GM19193 (cell line): ENCODE data around the gene RNF150.

ENCODE experiments used
- POLR2A ChIP-seq: IDR thresholded peaks from 4 replicates; pipeline ENCODE4 v1.6.1; 2011; ENCODE audit not compliant: insufficient read depth, insufficient read length; ENCODE audit errors: extremely low read depth

RNF150 gene

GRCh38 chr4:141117935-141118334 is 15.3 kb downstream of the RNF150 start:
- TF ChIP-seq POLR2A, result no peak

DNA sequence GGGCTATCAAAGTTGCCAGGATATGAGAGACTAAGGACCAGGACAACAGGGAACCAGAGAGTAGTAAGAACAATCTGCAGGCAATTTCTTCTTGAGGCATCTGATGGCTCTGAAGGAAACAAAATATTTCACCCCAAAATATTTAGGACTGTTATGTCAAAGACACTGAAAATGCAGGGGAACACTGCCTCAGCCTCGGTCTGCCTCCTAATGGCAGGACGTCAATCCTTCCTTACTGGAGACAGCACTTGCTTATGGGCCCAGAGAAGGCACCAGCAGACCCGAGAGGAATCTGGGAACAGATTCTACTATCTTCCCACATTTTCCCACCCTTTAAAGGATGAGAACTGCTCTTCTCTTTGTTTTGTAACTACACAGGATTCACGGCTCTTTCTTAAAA is 23.3 kb downstream of the RNF150 start:
- TF ChIP-seq POLR2A, result no peak

- no peak for TF ChIP-seq POLR2A
Observed at GRCh38 chr4:141107927-141108326, 25.3 kb downstream of the RNF150 start.

GRCh38 chr4:141102367-141102766 is 30.9 kb downstream of the RNF150 start:
- no peak for TF ChIP-seq POLR2A

GRCh38 chr4:141101511-141101910 is 31.8 kb downstream of the RNF150 start:
- TF ChIP-seq POLR2A, result no peak

DNA sequence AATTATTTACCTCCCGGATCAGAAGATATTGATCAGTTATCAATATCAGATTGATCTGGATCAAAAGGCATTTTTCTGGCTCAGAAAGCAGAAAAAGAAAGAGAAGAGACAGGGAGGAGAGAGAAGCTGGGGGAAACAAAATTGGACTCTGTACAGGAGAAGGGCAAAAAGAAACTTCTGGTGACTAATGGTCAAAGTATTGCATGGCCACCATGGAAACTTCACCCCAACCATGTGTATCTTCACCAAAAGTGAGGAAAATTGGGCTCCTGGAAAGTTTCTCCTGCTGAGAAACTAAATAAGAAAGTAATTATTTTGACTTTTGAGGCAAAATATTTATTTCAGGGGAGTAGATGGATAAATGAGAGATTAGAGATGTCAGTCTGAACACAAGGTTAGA is 33.9 kb downstream of the RNF150 start:
- TF ChIP-seq POLR2A, result no peak

- no peak for TF ChIP-seq POLR2A
Observed at GRCh38 chr4:141098163-141098562, 35.1 kb downstream of the RNF150 start.

GRCh38 chr4:141090473-141090872 is 42.8 kb downstream of the RNF150 start:
- TF ChIP-seq POLR2A, result no peak

DNA sequence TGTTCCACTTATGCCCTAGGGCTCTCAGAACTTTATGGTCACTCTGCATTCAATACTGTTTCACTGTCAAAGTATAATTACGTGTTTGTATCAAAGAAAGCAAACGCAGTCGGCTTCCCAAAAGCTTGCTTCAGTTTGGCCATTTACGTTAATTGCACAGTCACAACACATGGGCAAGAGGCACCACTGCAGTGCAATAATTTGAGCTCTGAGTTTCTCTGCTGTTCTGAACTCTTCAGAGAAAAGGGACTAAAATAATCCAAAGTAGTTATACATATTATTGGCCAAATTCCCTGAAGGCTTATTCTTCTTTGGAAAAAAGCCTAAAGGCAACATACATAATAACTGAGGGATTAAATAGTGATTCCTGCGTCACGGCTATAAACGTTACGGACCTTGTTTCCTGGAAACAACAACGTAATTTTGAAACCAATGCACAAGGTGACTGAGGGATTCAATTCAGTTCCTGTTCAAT is 51.3 kb downstream of the RNF150 start:
- no peak for TF ChIP-seq POLR2A

GRCh38 chr4:141080668-141081067 is 52.6 kb downstream of the RNF150 start:
- no peak for TF ChIP-seq POLR2A

DNA sequence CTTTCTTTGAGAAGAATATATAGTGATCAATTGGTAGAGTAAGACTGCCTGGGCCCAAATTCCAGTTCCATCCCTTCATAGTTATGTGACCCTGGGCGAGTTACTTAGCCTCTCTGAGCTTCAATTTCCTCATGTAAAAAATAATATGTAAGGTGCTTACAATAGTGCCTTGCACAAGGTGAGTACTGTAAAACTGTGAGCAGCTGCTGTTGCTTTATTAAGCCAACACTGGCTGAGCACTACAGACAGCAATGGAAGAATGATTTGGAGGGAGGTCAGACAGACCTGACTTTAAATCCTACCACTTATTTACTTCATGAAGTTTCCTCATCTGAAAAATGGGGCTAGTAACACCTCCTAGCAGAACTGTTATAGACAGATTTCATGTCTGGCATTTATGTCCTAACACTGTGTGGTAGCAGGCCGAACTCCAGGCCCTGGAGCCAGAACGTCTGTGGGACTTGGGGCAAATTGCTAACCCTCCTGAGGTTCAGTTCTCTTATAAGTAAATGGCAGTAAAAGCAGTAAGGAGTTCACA is 53.8 kb downstream of the RNF150 start:
- no peak for TF ChIP-seq POLR2A

- TF ChIP-seq POLR2A, result no peak
Observed at GRCh38 chr4:141078871-141079270, 54.4 kb downstream of the RNF150 start.

- TF ChIP-seq POLR2A, result no peak
Observed at GRCh38 chr4:141077611-141078225, 55.6 kb downstream of the RNF150 start.

- no peak for TF ChIP-seq POLR2A
Observed at GRCh38 chr4:141075553-141075952, 57.7 kb downstream of the RNF150 start.

- TF ChIP-seq POLR2A, result no peak
Observed at GRCh38 chr4:141074098-141074878, 59.0 kb downstream of the RNF150 start.

GRCh38 chr4:141066690-141067089 is 66.6 kb downstream of the RNF150 start:
- TF ChIP-seq POLR2A, result no peak

DNA sequence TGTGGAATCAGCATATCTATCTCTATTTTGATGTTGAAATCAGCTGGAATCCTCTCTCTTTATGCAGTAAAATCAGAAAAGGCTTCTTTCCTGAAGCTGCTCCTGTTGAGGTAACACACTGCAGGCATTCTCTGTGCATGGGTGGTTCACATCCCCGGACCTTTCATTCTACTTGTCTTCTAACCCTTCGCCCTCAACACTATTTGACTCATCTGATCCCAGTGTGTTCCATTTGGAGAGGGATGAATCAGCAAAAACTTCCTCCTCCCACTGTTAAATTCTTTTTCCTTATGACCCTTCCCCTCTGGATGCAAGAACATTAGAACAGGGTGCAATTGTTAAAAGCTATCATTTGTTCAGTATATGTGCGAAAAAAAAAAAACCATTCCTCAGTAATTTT is 67.4 kb downstream of the RNF150 start:
- TF ChIP-seq POLR2A, result no peak

DNA sequence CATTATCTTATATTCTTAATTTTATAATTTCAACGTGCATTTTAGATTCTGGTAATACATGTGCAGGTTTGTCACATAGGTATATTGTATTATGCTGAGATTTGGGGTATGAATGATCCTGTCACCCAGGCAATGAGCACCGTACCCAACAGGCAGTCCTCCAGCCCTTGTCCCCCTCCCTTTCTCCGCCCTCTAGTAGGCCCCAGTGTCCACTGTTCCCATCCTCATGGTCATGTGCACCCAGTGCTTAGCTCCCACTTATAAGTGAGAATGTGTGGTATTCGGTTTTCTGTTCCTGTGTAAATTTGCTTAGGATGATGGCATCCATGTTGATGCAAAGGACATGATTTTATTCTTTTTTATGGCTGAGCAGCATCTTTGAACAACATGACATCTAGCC is 70.6 kb downstream of the RNF150 start:
- TF ChIP-seq POLR2A, result no peak
